HepG2 (cell line): ENCODE data around the gene CCDC50. TPM values are rescaled to one million over a fixed set of nuclear protein-coding genes. Genes with fewer than 3 reads are reported as not detected.

Source experiments
- ATAC-seq: fragments of 200-7000 bp; cut with Tn5 transposase; 3 replicates; pipeline ENCODE4 v1.9.1; 2020; ENCODE audit warnings: mild to moderate bottlenecking, moderate library complexity
- BruUV-seq: library from RNA; stranded (reverse); fragments of 400-500 nt; replicated peaks from 2 replicates; lab custom pipeline; 2021; lab: Mats Ljungman, UMichigan
- CTCF ChIA-PET: fragments of 300-600 bp; formaldehyde crosslinking; extraction: SDS; loops from one replicate; lab custom pipeline; 2021; ENCODE audit warnings: low total read pairs, inconsistent platforms, low intra/inter-chr PET ratio; lab: Yijun Ruan, JAX
- POLR2A ChIA-PET: fragments of 350-600 bp; sonication (Branson Sonifier 250); formaldehyde crosslinking; loops from one replicate; lab custom pipeline; 2020; ENCODE audit warnings: antibody characterized with exemption, inconsistent platforms; lab: Yijun Ruan, JAX
- DNase-seq: peaks from one replicate; pipeline ENCODE4 v3.0.0-alpha.2; 2015; ENCODE audit warnings: low spot score
- FAIRE-seq: peaks from 3 replicates; lab custom pipeline; 2011; peaks lifted over from hg19 to GRCh38; lab: Jason Lieb, UNC
- H2AFZ ChIP-seq: one replicate; pipeline ENCODE4 v1.6.1; 2011; ENCODE audit warnings: low read length, inconsistent platforms
- H3K27ac ChIP-seq: fragments of 300-600 bp; 3 replicates; pipeline ENCODE4 v1.8.0; 2011; ENCODE audit warnings: mixed run types, mild to moderate bottlenecking, mixed read lengths, low read length, inconsistent platforms; ENCODE audit not compliant: insufficient read depth; ENCODE audit errors: extremely low read length
- H3K27me3 ChIP-seq, 2 experiments: fragments of 200-600 bp in 1 of 2; 2 replicates in 1 of 2; 3 replicates in 1 of 2; pipeline versions ENCODE4 v1.6.0 to v1.8.0; 2011; ENCODE audit warnings: low read length in 2 of 2, mild to moderate bottlenecking in 2 of 2, moderate library complexity in 2 of 2, inconsistent platforms in 1 of 2; ENCODE audit not compliant: insufficient read depth in 2 of 2, control insufficient read depth in 1 of 2
- H3K36me3 ChIP-seq, 2 experiments: fragments of 200-600 bp in 1 of 2; replicated peaks in 1 of 2; 2 replicates in 1 of 2; 3 replicates in 1 of 2; pipeline versions ENCODE4 v1.5.1 to v1.8.0; 2011; ENCODE audit warnings: low read length in 2 of 2, inconsistent platforms in 1 of 2; ENCODE audit not compliant: insufficient read depth in 2 of 2, control insufficient read depth in 1 of 2
- H3K4me1 ChIP-seq: 2 replicates; pipeline ENCODE4 v1.5.1; 2012; ENCODE audit warnings: low read length, inconsistent platforms; ENCODE audit not compliant: insufficient read depth
- H3K4me2 ChIP-seq: 2 replicates; pipeline ENCODE4 v1.6.0; 2011; ENCODE audit warnings: low read depth, low read length, inconsistent platforms
- H3K4me3 ChIP-seq, 3 experiments: fragments of 200-600 bp in 1 of 3; sonication (generic), shearing (Covaris generic) in 1 of 3; replicated peaks in 1 of 3; 2 replicates each; pipeline ENCODE4 v1.5.1; 2011 to 2016; ENCODE audit warnings: low read length in 3 of 3, inconsistent platforms in 2 of 3, low read depth in 2 of 3, mild to moderate bottlenecking in 2 of 3, control low read depth in 1 of 3, mixed read lengths in 1 of 3; ENCODE audit not compliant: insufficient read depth in 1 of 3
- H3K79me2 ChIP-seq: one replicate; pipeline ENCODE4 v1.6.1; 2011; ENCODE audit warnings: low read length, inconsistent platforms; ENCODE audit not compliant: insufficient read depth
- H3K9ac ChIP-seq: 2 replicates; pipeline ENCODE4 v1.6.0; 2011; ENCODE audit warnings: mild to moderate bottlenecking, low read depth, low read length, inconsistent platforms; ENCODE audit not compliant: insufficient read depth
- H3K9me3 ChIP-seq: 2 replicates; pipeline ENCODE4 v1.5.1; 2012; ENCODE audit warnings: mild to moderate bottlenecking, low read length
- H4K20me1 ChIP-seq: 2 replicates; pipeline ENCODE4 v1.6.0; 2011; ENCODE audit warnings: inconsistent platforms, mild to moderate bottlenecking, low read length, moderate library complexity; ENCODE audit not compliant: insufficient read depth
- CBFB ChIP-seq: sonication (generic); formaldehyde crosslinking; IDR thresholded peaks from 2 replicates; pipeline ENCODE4 v1.4.0; 2020; ENCODE audit warnings: missing genetic modification reagents
- IRX3 ChIP-seq: sonication (generic); formaldehyde crosslinking; IDR thresholded peaks from 2 replicates; pipeline ENCODE4 v1.8.1; 2023; ENCODE audit warnings: mild to moderate bottlenecking, low read depth, missing genetic modification reagents, borderline replicate concordance
- NKX3-1 ChIP-seq: sonication (generic); formaldehyde crosslinking; IDR thresholded peaks from 2 replicates; pipeline ENCODE4 v1.5.0; 2020; ENCODE audit warnings: missing genetic modification reagents
- PITX1 ChIP-seq: sonication (generic); formaldehyde crosslinking; IDR thresholded peaks from 2 replicates; pipeline ENCODE4 v1.5.1; 2020; ENCODE audit warnings: mild to moderate bottlenecking, missing genetic modification reagents
- RBM22 ChIP-seq: fragments of 200-400 bp; formaldehyde crosslinking; optimal IDR thresholded peaks from 2 replicates; pipeline ENCODE3; 2017; ENCODE audit warnings: mild to moderate bottlenecking, low read length, moderate library complexity
- RCOR2 ChIP-seq: IDR thresholded peaks from 2 replicates; pipeline ENCODE4 v1.6.1; 2016; ENCODE audit warnings: missing biosample characterization, missing genetic modification reagents
- SMAD9 ChIP-seq: sonication (generic); formaldehyde crosslinking; IDR thresholded peaks from 2 replicates; pipeline ENCODE4 v1.5.1; 2020; ENCODE audit warnings: mild to moderate bottlenecking, missing genetic modification reagents
- ZNF451 ChIP-seq: sonication (generic); formaldehyde crosslinking; IDR thresholded peaks from 2 replicates; pipeline ENCODE4 v1.5.0; 2020; ENCODE audit warnings: mild to moderate bottlenecking, missing genetic modification reagents
- ZNF552 ChIP-seq: sonication (generic); formaldehyde crosslinking; IDR thresholded peaks from 2 replicates; pipeline ENCODE4 v1.9.0; 2022; ENCODE audit warnings: missing genetic modification reagents, mild to moderate bottlenecking, borderline replicate concordance
- WGBS: methylation state at CpG from one replicate; pipeline ENCODE4 v1.1.6; 2017; ENCODE audit warnings: low lambda C conversion rate; 5-methylcytosine and 5-hydroxymethylcytosine counted together
- in situ Hi-C: cut with HindIII; loops from 2 replicates; pipeline ENCODE4 v1.10.0; 2017; ENCODE audit warnings: low pct_unique_long_range_greater_than_20kb; ENCODE audit not compliant: extremely low pct_ligation_motif_present
- intact Hi-C: fragments of 100-400 bp; cut with micrococcal nuclease; formaldehyde crosslinking; loops from one replicate; pipeline ENCODE4 v1.10.0; 2022; ENCODE audit not compliant: unreplicated experiment
- polyA plus RNA-seq, 8 experiments: library from polyadenylated mRNA; depleted of rRNA in 3 of 8; stranded (reverse) in 7 of 8; unstranded in 1 of 8; fragments of >200 nt; fragmentation: Illumina TruSeq in 4 of 8; extraction: Trizol in 4 of 8; gene quantifications; 2 replicates each; pipeline versions ENCODE4 v1.2.1 to v1.2.3, GENCODE V29; 2011 to 2016; ENCODE audit warnings: low read depth in 4 of 8, missing spikeins in 1 of 8, mixed read lengths in 1 of 8; ENCODE audit not compliant: insufficient read depth in 1 of 8
- total RNA-seq, 5 experiments: library from RNA; depleted of rRNA; stranded (reverse); fragments of >200 nt; fragmentation: Illumina TruSeq; extraction: Trizol; gene quantifications; 2 replicates each; pipeline ENCODE4 v1.2.3, GENCODE V29; 2016; ENCODE audit warnings: low read depth in 1 of 5
- TF ChIP-seq, protein P1 (sequence below): sonication (generic); formaldehyde crosslinking; IDR thresholded peaks from 2 replicates; pipeline ENCODE4 v1.5.1; 2020; ENCODE audit warnings: mild to moderate bottlenecking, missing genetic modification reagents

The CCDC50 gene
- total and polyA plus RNA-seq, 2 of the 13 experiments (the other 11 are each of a cell fraction or from before 2014, with no cell fraction given), result 47.6 to 66.4 TPM

DNA sequence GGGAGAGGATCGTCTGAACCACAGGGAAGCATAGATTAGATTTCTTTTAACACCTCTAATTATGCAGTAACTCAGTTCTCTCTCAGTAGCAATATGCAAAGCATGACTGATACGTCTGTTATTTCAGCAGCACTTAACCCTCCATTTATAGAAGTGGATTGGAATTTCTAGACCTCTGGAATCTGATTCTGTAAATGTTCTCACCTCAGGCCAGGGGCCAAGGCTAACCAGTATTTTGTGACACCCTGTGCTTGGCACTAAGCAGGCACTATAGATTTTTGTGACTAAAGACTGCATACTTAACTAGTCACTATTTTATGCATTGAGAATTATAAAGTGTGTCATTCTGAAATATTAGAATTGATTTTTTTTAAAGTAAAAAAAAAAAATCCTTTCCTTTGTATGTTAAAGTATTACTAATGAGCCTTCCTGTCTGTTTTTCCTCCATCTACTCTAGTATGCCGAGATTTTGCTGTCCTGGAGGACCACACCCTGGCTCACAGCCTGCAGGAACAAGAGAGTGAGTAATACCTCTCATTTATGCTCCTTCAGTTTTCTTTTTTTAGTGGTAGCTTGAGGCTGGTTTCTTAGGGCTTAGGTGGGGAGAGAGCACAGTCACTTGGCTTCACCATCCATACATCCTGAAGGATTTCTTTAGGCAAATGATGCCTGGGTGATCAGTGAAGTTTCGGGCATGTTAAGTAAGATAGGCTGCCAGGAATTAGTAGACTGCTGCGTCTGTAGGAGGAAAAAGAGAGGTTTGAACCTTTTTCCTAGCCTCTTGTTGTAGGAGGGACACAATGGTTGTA lies 27.6 kb downstream of the CCDC50 start:
- ChIA-PET POLR2A (no interaction called here), CTCF (no interaction called here)
- Histone ChIP-seq H3K27ac (no peak overlapping the region), H3K79me2 (peaks cover 58% of the 10 kb centered on the region), H3K4me1 (peaks cover 43% of the 10 kb centered on the region), H3K9ac (no peak overlapping the region), H4K20me1 (peaks cover 10% of the 10 kb centered on the region), H3K4me3 (no peak overlapping the region), H3K4me2 (no peak overlapping the region), H2AFZ (no peak overlapping the region), H3K36me3 (peaks cover 11 to 42% of the 10 kb centered on the region in 2 experiments), H3K9me3 (no peaks in the 10 kb centered on the region), H3K27me3 (no peaks in the 10 kb centered on the region)
- no TSS peak for BruUV-seq
- ATAC-seq, result no peak
- WGBS, result 95% methylated on average over 5 of the region's 5 CpGs
- TF ChIP-seq, protein P1, sequence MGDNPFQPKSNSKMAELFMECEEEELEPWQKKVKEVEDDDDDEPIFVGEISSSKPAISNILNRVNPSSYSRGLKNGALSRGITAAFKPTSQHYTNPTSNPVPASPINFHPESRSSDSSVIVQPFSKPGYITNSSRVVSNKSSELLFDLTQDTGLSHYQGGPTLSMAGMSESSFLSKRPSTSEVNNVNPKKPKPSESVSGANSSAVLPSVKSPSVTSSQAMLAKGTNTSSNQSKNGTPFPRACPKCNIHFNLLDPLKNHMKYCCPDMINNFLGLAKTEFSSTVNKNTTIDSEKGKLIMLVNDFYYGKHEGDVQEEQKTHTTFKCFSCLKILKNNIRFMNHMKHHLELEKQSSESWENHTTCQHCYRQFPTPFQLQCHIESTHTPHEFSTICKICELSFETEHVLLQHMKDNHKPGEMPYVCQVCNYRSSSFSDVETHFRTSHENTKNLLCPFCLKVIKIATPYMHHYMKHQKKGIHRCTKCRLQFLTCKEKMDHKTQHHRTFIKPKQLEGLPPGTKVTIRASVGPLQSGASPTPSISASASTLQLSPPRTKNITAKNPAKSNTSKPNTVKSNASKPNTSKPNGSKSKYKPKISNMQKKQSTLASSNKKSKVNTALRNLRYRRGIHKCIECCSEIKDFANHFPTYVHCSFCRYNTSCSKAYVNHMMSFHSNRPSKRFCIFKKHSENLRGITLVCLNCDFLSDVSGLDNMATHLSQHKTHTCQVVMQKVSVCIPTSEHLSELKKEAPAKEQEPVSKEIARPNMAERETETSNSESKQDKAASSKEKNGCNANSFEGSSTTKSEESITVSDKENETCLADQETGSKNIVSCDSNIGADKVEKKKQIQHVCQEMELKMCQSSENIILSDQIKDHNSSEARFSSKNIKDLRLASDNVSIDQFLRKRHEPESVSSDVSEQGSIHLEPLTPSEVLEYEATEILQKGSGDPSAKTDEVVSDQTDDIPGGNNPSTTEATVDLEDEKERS (CRISPR knock-in tag), result no peak
- peak; percentile 59 for TF ChIP-seq RBM22
- intact Hi-C loops (loop anchor here (10.0 kb wide), 1 partner anchor 112 kb away; no protein-coding TSS in a partner anchor), in situ Hi-C loops (no loop called here)
- no peak for FAIRE-seq
- DNase-seq, result no peak

DNA sequence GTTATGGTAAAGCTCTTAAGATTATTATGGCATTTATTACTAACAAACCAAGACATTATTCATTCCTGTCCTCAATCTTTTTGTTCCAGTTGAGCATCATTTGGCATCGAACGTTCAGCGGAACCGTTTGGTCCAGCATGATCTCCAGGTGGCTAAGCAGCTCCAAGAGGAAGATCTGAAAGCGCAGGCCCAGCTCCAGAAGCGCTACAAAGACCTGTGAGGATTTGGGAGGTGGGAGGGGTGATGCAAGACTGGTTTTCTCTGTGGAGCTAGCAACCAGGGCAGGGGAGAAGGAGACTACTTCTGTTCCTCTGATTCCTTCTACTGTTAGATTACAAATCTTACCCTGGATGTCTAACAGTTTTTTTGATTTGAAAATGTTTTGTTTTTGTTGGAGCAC lies 28.7 kb downstream of the CCDC50 start:
- no peak overlapping the region for H2AFZ ChIP-seq
- POLR2A ChIA-PET, result no interaction called here
- peaks cover 44% of the 10 kb centered on the region for H3K4me1 ChIP-seq
- H3K9me3 ChIP-seq, result no peaks in the 10 kb centered on the region
- WGBS, result 97% methylated on average over 6 of the region's 6 CpGs
- H4K20me1 ChIP-seq, result peaks cover 5% of the 10 kb centered on the region
- H3K4me3 ChIP-seq, result no peak overlapping the region
- no peak for DNase-seq
- no peak overlapping the region for H3K27ac ChIP-seq
- H3K36me3 ChIP-seq, result peaks cover 11 to 50% of the 10 kb centered on the region in 2 experiments
- CTCF ChIA-PET, result no interaction called here
- intact Hi-C loops, result loop anchor here (10.0 kb wide), 1 partner anchor 113 kb away; no protein-coding TSS in a partner anchor
- peaks cover 48% of the 10 kb centered on the region for H3K79me2 ChIP-seq
- in situ Hi-C loops, result no loop called here
- no peaks in the 10 kb centered on the region for H3K27me3 ChIP-seq
- H3K4me2 ChIP-seq, result no peak overlapping the region
- FAIRE-seq, result no peak
- ATAC-seq, result no peak
- BruUV-seq, result no TSS peak
- H3K9ac ChIP-seq, result no peak overlapping the region
- TF ChIP-seq NKX3-1 (CRISPR knock-in tag), result no peak
- TF ChIP-seq IRX3 (CRISPR knock-in tag), result no peak
- no peak for TF ChIP-seq ZNF552
- no peak for TF ChIP-seq CBFB (CRISPR knock-in tag)
- TF ChIP-seq, protein P1 (CRISPR knock-in tag), result no peak
- no peak for TF ChIP-seq RCOR2 (CRISPR knock-in tag)
- no peak for TF ChIP-seq PITX1 (CRISPR knock-in tag)
- TF ChIP-seq SMAD9 (CRISPR knock-in tag), result no peak
- no peak for TF ChIP-seq ZNF451
